H1 (cell line): ENCODE data around the gene GPRC6A. TPM values are rescaled to one million over a fixed set of nuclear protein-coding genes. Genes with fewer than 3 reads are reported as not detected.

Experiments
- CTCF ChIA-PET: fragments of 300-600 bp; sonication (Branson Sonifier 250); formaldehyde crosslinking; loops from one replicate; lab custom pipeline; 2021; ENCODE audit not compliant: partially characterized antibody; lab: Charles Lee
- POLR2A ChIA-PET: fragments of 300-600 bp; sonication (Branson Sonifier 250); formaldehyde crosslinking; loops from one replicate; lab custom pipeline; 2021; ENCODE audit warnings: inconsistent platforms; ENCODE audit not compliant: partially characterized antibody; lab: Charles Lee
- DNase-seq, 2 experiments: peaks; one replicate each; pipeline versions ENCODE4 v3.0.0 to v3.0.0-alpha.2; 2010 to 2022; ENCODE audit warnings: low spot score in 2 of 2, low read depth in 1 of 2, mixed read lengths in 1 of 2
- FAIRE-seq: peaks from 2 replicates; lab custom pipeline; 2011; peaks lifted over from hg19 to GRCh38; lab: Jason Lieb, UNC
- H2AFZ ChIP-seq: 2 replicates; pipeline ENCODE4 v1.8.1; 2012; ENCODE audit warnings: low read length, inconsistent platforms
- H2AK5ac ChIP-seq: 2 replicates; pipeline ENCODE4 v1.6.1; 2013; ENCODE audit warnings: low read depth, low read length
- H2BK120ac ChIP-seq: replicated peaks from 2 replicates; pipeline ENCODE3; 2013; ENCODE audit warnings: low read depth, low read length, inconsistent platforms
- H2BK12ac ChIP-seq: 2 replicates; pipeline ENCODE4 v1.6.1; 2013; ENCODE audit warnings: low read depth, low read length
- H2BK15ac ChIP-seq: 2 replicates; pipeline ENCODE4 v1.6.1; 2013; ENCODE audit warnings: low read length
- H2BK20ac ChIP-seq: 2 replicates; pipeline ENCODE4 v1.6.1; 2013; ENCODE audit warnings: low read length
- H2BK5ac ChIP-seq: 2 replicates; pipeline ENCODE4 v1.6.1; 2013; ENCODE audit warnings: low read depth, low read length
- H3K14ac ChIP-seq: 2 replicates; pipeline ENCODE4 v1.6.1; 2013; ENCODE audit warnings: inconsistent platforms; ENCODE audit not compliant: insufficient read length
- H3K18ac ChIP-seq: 2 replicates; pipeline ENCODE4 v1.6.1; 2013; ENCODE audit warnings: low read length; ENCODE audit errors: extremely low read depth
- H3K23ac ChIP-seq: 2 replicates; pipeline ENCODE4 v1.6.1; 2013; ENCODE audit warnings: inconsistent platforms; ENCODE audit not compliant: insufficient read length
- H3K23me2 ChIP-seq: 2 replicates; pipeline ENCODE4 v1.6.1; 2013; ENCODE audit warnings: low read depth, low read length
- H3K27ac ChIP-seq: 2 replicates; pipeline ENCODE4 v1.6.1; 2011; ENCODE audit warnings: low read depth, low read length, inconsistent platforms
- H3K27me3 ChIP-seq, 4 experiments: replicated peaks in 1 of 4; 1 replicate in 1 of 4; 2 replicates in 3 of 4; pipeline versions ENCODE4 v1.6.1 to v1.8.1; 2011 to 2013; ENCODE audit warnings: low read length in 3 of 4, mild to moderate bottlenecking in 3 of 4, inconsistent platforms in 2 of 4, mixed read lengths in 2 of 4, moderate library complexity in 1 of 4; ENCODE audit not compliant: control insufficient read depth in 3 of 4, insufficient read depth in 3 of 4; ENCODE audit errors: extremely low read depth in 1 of 4
- H3K36me3 ChIP-seq, 4 experiments: 2 replicates each; pipeline versions ENCODE4 v1.6.1 to v1.8.1; 2011 to 2013; ENCODE audit warnings: mild to moderate bottlenecking in 4 of 4, low read length in 3 of 4, moderate library complexity in 2 of 4, control low read depth in 1 of 4, inconsistent platforms in 1 of 4; ENCODE audit not compliant: insufficient read depth in 4 of 4, control insufficient read depth in 2 of 4
- H3K4ac ChIP-seq: replicated peaks from 2 replicates; pipeline ENCODE3; 2013; ENCODE audit warnings: low read length, low read depth, mixed read lengths, inconsistent platforms; ENCODE audit not compliant: insufficient read length
- H3K4me1 ChIP-seq, 4 experiments: replicated peaks in 1 of 4; 1 replicate in 1 of 4; 2 replicates in 3 of 4; pipeline versions ENCODE4 v1.6.1 to v1.8.1; 2011 to 2013; ENCODE audit warnings: low read length in 3 of 4, inconsistent platforms in 2 of 4, mixed read lengths in 1 of 4; ENCODE audit not compliant: insufficient read depth in 4 of 4, control insufficient read depth in 3 of 4
- H3K4me2 ChIP-seq, 2 experiments: 2 replicates each; pipeline versions ENCODE4 v1.6.1 to v1.8.1; 2011 to 2013; ENCODE audit warnings: low read depth in 2 of 2, low read length in 2 of 2, control low read depth in 1 of 2, inconsistent platforms in 1 of 2, mild to moderate bottlenecking in 1 of 2; ENCODE audit not compliant: insufficient read depth in 1 of 2
- H3K4me3 ChIP-seq, 4 experiments: fragments of 200-600, 300-600 bp in 1 of 4; sonication (generic), shearing (Covaris generic), sonication (Bioruptor Twin) in 1 of 4; 2 replicates each; pipeline versions ENCODE4 v1.5.1 to v1.8.1; 2011 to 2016; ENCODE audit warnings: low read length in 4 of 4, low read depth in 3 of 4, control low read depth in 2 of 4, inconsistent platforms in 2 of 4, mild to moderate bottlenecking in 2 of 4, mixed read lengths in 1 of 4, moderate library complexity in 1 of 4; ENCODE audit not compliant: insufficient read depth in 2 of 4; ENCODE audit errors: extremely low read depth in 1 of 4
- H3K56ac ChIP-seq: replicated peaks from 2 replicates; pipeline ENCODE3; 2013; ENCODE audit warnings: low read depth, mild to moderate bottlenecking, mixed read lengths, low read length, inconsistent platforms; ENCODE audit not compliant: insufficient read length
- H3K79me1 ChIP-seq: 2 replicates; pipeline ENCODE4 v1.6.1; 2013; ENCODE audit warnings: low read depth, low read length, control low read depth
- H3K79me2 ChIP-seq, 2 experiments: 2 replicates each; pipeline versions ENCODE4 v1.6.1 to v1.8.1; 2012 to 2013; ENCODE audit warnings: low read length in 2 of 2, mild to moderate bottlenecking in 2 of 2, inconsistent platforms in 1 of 2; ENCODE audit not compliant: insufficient read depth in 2 of 2, control insufficient read depth in 1 of 2
- H3K9ac ChIP-seq, 4 experiments: replicated peaks in 1 of 4; 1 replicate in 1 of 4; 2 replicates in 3 of 4; pipeline versions ENCODE4 v1.6.1 to v1.8.1; 2011 to 2013; ENCODE audit warnings: low read depth in 3 of 4, low read length in 3 of 4, control low read depth in 2 of 4, mild to moderate bottlenecking in 2 of 4, moderate library complexity in 2 of 4, inconsistent platforms in 1 of 4; ENCODE audit errors: extremely low read depth in 1 of 4
- H3K9me3 ChIP-seq, 2 experiments: 2 replicates each; pipeline versions ENCODE4 v1.6.1 to v1.8.1; 2012 to 2013; ENCODE audit warnings: mild to moderate bottlenecking in 2 of 2, moderate library complexity in 2 of 2, control low read depth in 1 of 2, inconsistent platforms in 1 of 2, low read depth in 1 of 2, low read length in 1 of 2, mixed read lengths in 1 of 2; ENCODE audit not compliant: insufficient read depth in 2 of 2
- H4K20me1 ChIP-seq, 2 experiments: replicated peaks in 1 of 2; 2 replicates each; pipeline versions ENCODE3 to v1.8.1; 2011 to 2013; ENCODE audit warnings: inconsistent platforms in 2 of 2, low read length in 2 of 2, mild to moderate bottlenecking in 1 of 2; ENCODE audit not compliant: insufficient read depth in 2 of 2, control insufficient read depth in 1 of 2
- H4K5ac ChIP-seq: 2 replicates; pipeline ENCODE4 v1.6.1; 2013; ENCODE audit warnings: low read length, low read depth, mixed read lengths, inconsistent platforms; ENCODE audit not compliant: insufficient read length
- H4K8ac ChIP-seq: 2 replicates; pipeline ENCODE4 v1.8.0; 2013; ENCODE audit warnings: mild to moderate bottlenecking, moderate library complexity, low read length, inconsistent platforms; ENCODE audit not compliant: insufficient read depth; ENCODE audit errors: extremely low read depth
- H4K91ac ChIP-seq: replicated peaks from 2 replicates; pipeline ENCODE3; 2013; ENCODE audit warnings: low read length, mixed read lengths, inconsistent platforms; ENCODE audit not compliant: insufficient read length
- BACH1 ChIP-seq: IDR thresholded peaks from 2 replicates; pipeline ENCODE4 v1.6.1; 2012; ENCODE audit warnings: low read length, improper control_type of control experiment
- CHD1 ChIP-seq: IDR thresholded peaks from 2 replicates; pipeline ENCODE4 v1.6.1; 2012; ENCODE audit warnings: low read depth, low read length, improper control_type of control experiment
- CTCF ChIP-seq, 3 experiments: IDR thresholded peaks; 1 replicate in 2 of 3; 2 replicates in 1 of 3; pipeline versions ENCODE4 v1.5.1 to v1.6.1; 2011; ENCODE audit warnings: low read length in 3 of 3, mild to moderate bottlenecking in 3 of 3, inconsistent platforms in 2 of 3, low read depth in 1 of 3, moderate library complexity in 1 of 3; ENCODE audit not compliant: insufficient read depth in 1 of 3; ENCODE audit errors: control extremely low read depth in 1 of 3
- EP300 ChIP-seq, 2 experiments: IDR thresholded peaks; 1 replicate in 1 of 2; 2 replicates in 1 of 2; pipeline ENCODE4 v1.6.1; 2011 to 2012; ENCODE audit warnings: low read depth in 2 of 2, low read length in 2 of 2, mild to moderate bottlenecking in 2 of 2, borderline replicate concordance in 1 of 2, inconsistent platforms in 1 of 2, moderate library complexity in 1 of 2
- GABPA ChIP-seq: IDR thresholded peaks from 2 replicates; pipeline ENCODE4 v1.6.1; 2011; ENCODE audit warnings: mild to moderate bottlenecking, low read length, moderate library complexity, borderline replicate concordance; ENCODE audit not compliant: insufficient read depth
- HDAC2 ChIP-seq, 2 experiments: fragments of 300-600 bp in 1 of 2; sonication (generic) in 1 of 2; IDR thresholded peaks; 2 replicates each; pipeline ENCODE4 v1.6.1; 2011 to 2012; ENCODE audit warnings: low read depth in 2 of 2, low read length in 2 of 2, mild to moderate bottlenecking in 2 of 2, moderate library complexity in 2 of 2, borderline replicate concordance in 1 of 2, inconsistent platforms in 1 of 2
- RNF2 ChIP-seq: fragments of 200-900, 300-1000 bp; sonication (generic); IDR thresholded peaks from 2 replicates; pipeline ENCODE4 v1.7.1; 2016; ENCODE audit warnings: borderline replicate concordance, low read depth, mild to moderate bottlenecking, antibody characterized with exemption, low read length; ENCODE audit not compliant: poor library complexity, severe bottlenecking; ENCODE audit errors: missing control alignments
- TBP ChIP-seq: IDR thresholded peaks from 2 replicates; pipeline ENCODE4 v1.6.1; 2011; ENCODE audit warnings: low read depth, low read length, improper control_type of control experiment
- WGBS, 2 experiments: shearing (Covaris generic) in 1 of 2; methylation state at CpG; one replicate each; pipeline versions ENCODE4 v1.1.6 to v1.1.7; 2013 to 2015; ENCODE audit warnings: low lambda C conversion rate in 2 of 2, mixed read lengths in 2 of 2, inconsistent platforms in 1 of 2, low coverage in 1 of 2, missing lambda C conversion rate in 1 of 2; ENCODE audit not compliant: insufficient replicate concordance in 2 of 2, insufficient coverage in 1 of 2, insufficient read length in 1 of 2; ENCODE audit errors: extremely low coverage in 1 of 2, missing lambda C conversion rate in 1 of 2; 5-methylcytosine and 5-hydroxymethylcytosine counted together
- polyA plus RNA-seq, 7 experiments: library from polyadenylated mRNA; depleted of rRNA in 3 of 7; stranded (reverse) in 5 of 7; unstranded in 2 of 7; fragments of >200 nt in 5 of 7; fragments of 200-250 nt in 2 of 7; gene quantifications; 1 replicate in 5 of 7; 2 replicates in 1 of 7; 4 replicates in 1 of 7; pipeline versions ENCODE4 v1.2.1 to v1.2.3, GENCODE V29; 2011 to 2013; ENCODE audit warnings: missing spikeins in 2 of 7, mixed read lengths in 2 of 7
- total RNA-seq: library from RNA; stranded (reverse); fragmentation: NEBNext Ultra II Directional; extraction: Animal tissue kit (Norgen Biotek cat#: 25700); gene quantifications from 2 replicates; pipeline ENCODE4 v1.2.1, GENCODE V29; 2021

The GPRC6A gene
- total and polyA plus RNA-seq, 2 of the 8 experiments (the other 6 are each of a cell fraction or from before 2014, with no cell fraction given), result 0.09 to 0.22 TPM

GRCh38 chr6:116764629-116764960, 64.3 kb downstream of the GPRC6A start:
- TF ChIP-seq HDAC2 (IDR thresholded peaks at IDR 0.05; ENCODE audit: borderline replicate concordance in 1 of 2, low read depth in 2 of 2, low read length in 2 of 2), result no peak
- TF ChIP-seq CHD1, result peak; percentile 60; the same call in 1 of the 2 replicates
- no peak for TF ChIP-seq EP300 (IDR thresholded peaks at IDR 0.05; ENCODE audit: borderline replicate concordance in 1 of 2, low read depth in 2 of 2, low read length in 2 of 2)
- no peak for TF ChIP-seq CTCF (IDR thresholded peaks at IDR 0.05; ENCODE audit: control extremely low read depth in 1 of 3, insufficient read depth in 1 of 3, low read depth in 1 of 3, low read length in 3 of 3)
- 0 out of 2 replicates have a peak, but pooled peaks have one; percentile 15 for TF ChIP-seq BACH1
- TF ChIP-seq RNF2, result no peak
- no peak for TF ChIP-seq GABPA
- peak; percentile 49; the same call in 1 of the 2 replicates for TF ChIP-seq TBP

More at GRCh38 chr6:116764629-116764960, 64.3 kb downstream of the GPRC6A start:
- no peak for FAIRE-seq
- peaks cover 12% of the 10 kb centered on the region; the same call in 1 of the 2 replicates for H3K23me2 ChIP-seq
- no peak overlapping the region for H3K4ac ChIP-seq
- H4K91ac ChIP-seq, result no peak overlapping the region
- H2BK120ac ChIP-seq, result no peak overlapping the region
- no peak overlapping the region for H3K9ac ChIP-seq
- no peak overlapping the region for H2BK12ac ChIP-seq
- ChIA-PET POLR2A (no interaction called here), CTCF (interaction anchor here (1.0 to 1.4 kb wide), 2 partner anchors 17 to 19 kb away, joined by 3 read pairs; no protein-coding TSS in a partner anchor)
- no peaks in the 10 kb centered on the region for H3K79me2 ChIP-seq
- no peaks in the 10 kb centered on the region for H3K79me1 ChIP-seq
- H2BK20ac ChIP-seq, result no peak overlapping the region
- H3K27me3 ChIP-seq, result peaks cover 8 to 31% (median 24%) of the 10 kb centered on the region in 4 experiments
- WGBS, 2 experiments, result 3% methylated on average over 19 of the region's 19 CpGs; no CpG with 5 or more reads in 1 of the 2 experiments
- H3K27ac ChIP-seq, result no peak overlapping the region
- H4K8ac ChIP-seq, result peak overlapping the region; percentile 41; the same call in 1 of the 2 replicates
- no peak overlapping the region for H2BK5ac ChIP-seq
- no peaks in the 10 kb centered on the region for H3K36me3 ChIP-seq
- H3K9me3 ChIP-seq, result no peaks in the 10 kb centered on the region
- no peaks in the 10 kb centered on the region for H4K20me1 ChIP-seq
- H4K5ac ChIP-seq, result no peak overlapping the region
- no peak overlapping the region for H3K56ac ChIP-seq
- no peak for DNase-seq
- peak overlapping the region; percentile 63 to 97 for H3K4me2 ChIP-seq
- no peak overlapping the region for H3K14ac ChIP-seq
- H2AK5ac ChIP-seq, result no peak overlapping the region
- H3K4me3 ChIP-seq, result peak overlapping the region; percentile 33 to 72 (median 68)
- H2AFZ ChIP-seq, result peak overlapping the region; percentile 98
- H3K18ac ChIP-seq, result 0 out of 2 replicates have a peak overlapping the region, but pooled peaks have one; percentile 2
- H3K4me1 ChIP-seq, result peaks cover 0 to 2% (median 0%) of the 10 kb centered on the region in 4 experiments; a peak in 3 of 7 replicates
- H2BK15ac ChIP-seq, result no peak overlapping the region
- H3K23ac ChIP-seq, result no peak overlapping the region
